Measurements from ENCODE around the gene ZNF497. TPM values are rescaled to one million over a fixed set of nuclear protein-coding genes. Genes with fewer than 3 reads are reported as not detected.

ZNF497 gene
- total RNA-seq, 1 donor from 2014 or later = 1.4 TPM

DNA sequence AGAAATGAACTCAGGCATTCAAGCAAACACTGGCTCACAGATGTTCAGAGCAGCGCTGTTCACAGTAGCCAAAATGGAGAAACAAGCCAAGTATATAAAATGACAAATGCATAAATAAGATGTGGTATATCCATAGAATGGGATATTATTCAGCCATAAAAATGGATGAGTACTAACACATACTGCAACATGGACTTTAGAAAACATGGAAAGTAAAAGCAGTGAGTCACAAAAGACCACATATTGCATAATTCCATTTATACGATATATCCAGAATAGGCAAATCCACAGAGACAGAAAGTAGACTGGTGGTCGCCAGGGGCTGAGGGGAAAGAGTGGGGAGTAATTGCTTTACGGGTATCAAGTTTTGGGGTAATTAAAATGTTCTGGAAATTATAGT, 11.6 kb upstream of the ZNF497 start:
- Histone ChIP-seq H3K9me3 (no peaks in the 10 kb centered on the region), H3K27me3 (no peaks in the 10 kb centered on the region), H3K27ac (no peak overlapping the region), H3K36me3 (no peaks in the 10 kb centered on the region), H3K4me1 (no peaks in the 10 kb centered on the region), H3K4me3 (no peak overlapping the region)
- TF ChIP-seq, protein P1, sequence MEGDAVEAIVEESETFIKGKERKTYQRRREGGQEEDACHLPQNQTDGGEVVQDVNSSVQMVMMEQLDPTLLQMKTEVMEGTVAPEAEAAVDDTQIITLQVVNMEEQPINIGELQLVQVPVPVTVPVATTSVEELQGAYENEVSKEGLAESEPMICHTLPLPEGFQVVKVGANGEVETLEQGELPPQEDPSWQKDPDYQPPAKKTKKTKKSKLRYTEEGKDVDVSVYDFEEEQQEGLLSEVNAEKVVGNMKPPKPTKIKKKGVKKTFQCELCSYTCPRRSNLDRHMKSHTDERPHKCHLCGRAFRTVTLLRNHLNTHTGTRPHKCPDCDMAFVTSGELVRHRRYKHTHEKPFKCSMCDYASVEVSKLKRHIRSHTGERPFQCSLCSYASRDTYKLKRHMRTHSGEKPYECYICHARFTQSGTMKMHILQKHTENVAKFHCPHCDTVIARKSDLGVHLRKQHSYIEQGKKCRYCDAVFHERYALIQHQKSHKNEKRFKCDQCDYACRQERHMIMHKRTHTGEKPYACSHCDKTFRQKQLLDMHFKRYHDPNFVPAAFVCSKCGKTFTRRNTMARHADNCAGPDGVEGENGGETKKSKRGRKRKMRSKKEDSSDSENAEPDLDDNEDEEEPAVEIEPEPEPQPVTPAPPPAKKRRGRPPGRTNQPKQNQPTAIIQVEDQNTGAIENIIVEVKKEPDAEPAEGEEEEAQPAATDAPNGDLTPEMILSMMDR (IDR thresholded peaks at IDR 0.05) = no peak
- ATAC-seq = no peak
- intact Hi-C loops (cut with DNase I) = no loop called here
- no peak for DNase-seq

DNA sequence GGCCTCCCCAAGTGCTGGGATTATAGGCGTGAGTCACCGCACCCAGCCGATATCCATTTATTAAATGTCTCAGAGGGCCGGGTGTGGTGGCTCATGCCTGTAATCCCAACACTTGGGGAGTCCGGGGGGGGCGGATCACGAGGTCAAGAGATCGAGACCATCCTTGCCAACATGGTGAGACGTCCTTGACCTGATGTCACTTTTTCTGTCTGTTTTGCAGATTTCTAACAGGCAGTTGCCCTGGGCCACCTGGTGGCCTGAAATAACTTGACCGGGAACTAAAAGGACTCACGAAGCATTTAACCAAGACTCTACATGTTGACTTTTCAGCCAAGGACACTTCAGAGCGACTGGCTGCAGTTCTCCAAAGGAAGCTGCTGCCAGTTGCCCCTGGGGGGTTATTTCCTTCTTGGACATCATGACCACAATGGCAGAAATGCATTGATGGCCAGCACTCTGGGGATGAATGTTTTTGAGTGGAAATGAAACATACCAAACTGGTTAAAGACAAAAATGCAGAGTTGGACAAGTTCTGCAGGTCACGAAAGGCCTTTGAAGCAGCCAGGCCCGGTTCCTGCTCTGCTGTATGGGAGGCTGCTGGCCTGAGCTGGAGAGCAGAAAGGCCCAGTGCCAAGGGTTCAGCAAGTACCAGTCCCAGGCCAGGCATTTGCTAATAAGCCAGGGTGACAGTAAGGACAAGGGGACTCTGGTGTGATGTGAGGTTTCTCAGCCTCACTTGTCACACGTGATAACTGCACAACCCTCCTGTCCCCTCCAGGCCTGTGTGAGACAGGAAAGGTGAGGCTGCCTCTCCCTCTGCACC, 10.0 kb upstream of the ZNF497 start:
- Histone ChIP-seq H3K9me3 (no peaks in the 10 kb centered on the region), H3K4me1 (no peaks in the 10 kb centered on the region), H3K27ac (peak overlapping the region; percentile 26), H3K4me3 (no peak overlapping the region), H3K36me3 (no peaks in the 10 kb centered on the region), H3K27me3 (no peaks in the 10 kb centered on the region)
- ATAC-seq = peak; percentile 80
- no peak for DNase-seq
- TF ChIP-seq, protein P1 (IDR thresholded peaks at IDR 0.05) = peak; percentile 18
- intact Hi-C loops (cut with DNase I) = no loop called here

DNA sequence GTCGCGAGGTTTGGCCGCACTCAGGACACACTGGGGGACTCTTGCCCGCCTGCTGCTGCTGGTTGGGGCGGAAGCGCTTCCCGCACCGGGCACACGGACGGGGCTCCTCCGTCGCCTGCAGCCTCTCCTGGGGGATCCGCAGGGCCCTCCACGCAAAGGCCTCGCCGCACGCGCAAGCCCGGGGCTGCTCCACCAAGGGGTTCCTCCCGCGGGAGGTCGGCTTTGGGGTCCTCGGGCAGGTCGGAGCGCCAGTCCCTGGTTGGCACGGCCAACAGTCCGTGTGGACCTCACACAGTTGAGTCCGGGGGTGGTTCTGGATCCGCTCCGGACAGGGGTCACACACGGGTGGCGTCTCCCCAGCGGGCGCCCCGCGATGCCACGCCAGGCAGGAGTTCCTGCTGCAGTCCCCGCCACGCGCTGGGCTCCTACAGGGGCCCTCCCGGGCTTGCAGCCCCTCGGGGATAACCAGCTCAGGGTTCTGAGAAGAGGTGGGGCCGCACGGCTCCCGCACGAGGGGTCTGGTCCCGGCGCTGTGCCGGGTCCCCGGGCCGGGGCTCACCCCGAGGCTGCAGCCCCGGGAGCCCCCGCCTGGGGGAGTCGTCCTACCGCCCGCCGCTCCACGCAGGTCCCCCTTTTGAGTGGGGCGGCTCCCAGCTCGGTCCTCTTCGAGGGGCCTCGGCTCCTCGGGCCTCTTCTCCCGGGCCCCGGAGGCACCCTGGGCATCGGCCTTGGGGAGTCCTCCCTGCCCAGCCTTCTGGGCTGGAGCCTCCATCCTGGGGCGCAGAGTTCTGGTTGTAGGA, 6.2 kb upstream of the ZNF497 start:
- TF ChIP-seq, protein P1 (IDR thresholded peaks at IDR 0.05) = no peak
- no peak for ATAC-seq
- no peak for DNase-seq
- H3K4me3 ChIP-seq = no peak overlapping the region
- no peaks in the 10 kb centered on the region for H3K36me3 ChIP-seq
- intact Hi-C loops (cut with DNase I) = no loop called here
- H3K9me3 ChIP-seq = no peaks in the 10 kb centered on the region
- H3K27ac ChIP-seq = no peak overlapping the region
- no peaks in the 10 kb centered on the region for H3K4me1 ChIP-seq
- no peaks in the 10 kb centered on the region for H3K27me3 ChIP-seq

DNA sequence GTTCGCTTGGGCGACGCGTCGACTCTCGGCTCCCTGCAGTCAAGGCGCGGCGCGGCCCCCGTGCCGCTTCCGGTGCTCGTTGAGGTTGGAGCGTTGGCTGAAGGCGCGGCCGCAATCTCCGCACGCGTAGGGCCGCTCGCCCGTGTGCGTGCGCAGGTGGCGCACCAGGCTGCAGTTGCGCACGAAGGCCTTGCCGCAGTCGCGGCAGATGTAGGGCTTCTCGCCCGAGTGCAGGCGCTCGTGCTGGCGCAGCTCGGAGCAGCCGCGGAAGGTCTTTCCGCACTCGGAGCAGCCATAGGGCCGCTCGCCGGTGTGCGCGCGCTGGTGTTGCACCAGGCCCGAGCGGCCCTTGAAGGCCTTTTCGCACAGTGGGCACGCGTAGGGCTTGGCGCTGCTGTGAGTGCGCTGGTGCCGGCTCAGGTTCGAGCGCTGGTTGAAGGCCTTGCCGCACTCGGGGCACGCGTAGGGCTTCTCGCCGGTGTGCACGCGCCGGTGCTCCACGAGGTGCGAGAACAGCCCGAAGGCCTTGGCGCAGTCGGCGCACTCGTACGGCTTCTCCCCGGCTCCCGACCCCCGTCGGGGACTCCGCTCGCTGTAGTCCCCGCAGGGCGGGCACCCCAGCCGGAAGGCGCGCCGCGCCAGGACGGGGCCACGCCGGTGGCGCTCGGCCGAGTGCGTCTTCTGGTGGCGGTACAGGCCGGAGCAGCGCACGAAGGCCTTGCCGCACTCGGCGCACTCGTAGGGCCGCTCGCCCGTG, 5.3 kb upstream of the ZNF497 start:
- Histone ChIP-seq H3K36me3 (no peaks in the 10 kb centered on the region), H3K27me3 (no peaks in the 10 kb centered on the region), H3K4me1 (no peaks in the 10 kb centered on the region), H3K9me3 (no peaks in the 10 kb centered on the region), H3K4me3 (no peak overlapping the region), H3K27ac (no peak overlapping the region)
- DNase-seq (no peak), ATAC-seq (no peak)
- TF ChIP-seq, protein P1 (IDR thresholded peaks at IDR 0.05) = no peak
- intact Hi-C loops (cut with DNase I) = no loop called here

DNA sequence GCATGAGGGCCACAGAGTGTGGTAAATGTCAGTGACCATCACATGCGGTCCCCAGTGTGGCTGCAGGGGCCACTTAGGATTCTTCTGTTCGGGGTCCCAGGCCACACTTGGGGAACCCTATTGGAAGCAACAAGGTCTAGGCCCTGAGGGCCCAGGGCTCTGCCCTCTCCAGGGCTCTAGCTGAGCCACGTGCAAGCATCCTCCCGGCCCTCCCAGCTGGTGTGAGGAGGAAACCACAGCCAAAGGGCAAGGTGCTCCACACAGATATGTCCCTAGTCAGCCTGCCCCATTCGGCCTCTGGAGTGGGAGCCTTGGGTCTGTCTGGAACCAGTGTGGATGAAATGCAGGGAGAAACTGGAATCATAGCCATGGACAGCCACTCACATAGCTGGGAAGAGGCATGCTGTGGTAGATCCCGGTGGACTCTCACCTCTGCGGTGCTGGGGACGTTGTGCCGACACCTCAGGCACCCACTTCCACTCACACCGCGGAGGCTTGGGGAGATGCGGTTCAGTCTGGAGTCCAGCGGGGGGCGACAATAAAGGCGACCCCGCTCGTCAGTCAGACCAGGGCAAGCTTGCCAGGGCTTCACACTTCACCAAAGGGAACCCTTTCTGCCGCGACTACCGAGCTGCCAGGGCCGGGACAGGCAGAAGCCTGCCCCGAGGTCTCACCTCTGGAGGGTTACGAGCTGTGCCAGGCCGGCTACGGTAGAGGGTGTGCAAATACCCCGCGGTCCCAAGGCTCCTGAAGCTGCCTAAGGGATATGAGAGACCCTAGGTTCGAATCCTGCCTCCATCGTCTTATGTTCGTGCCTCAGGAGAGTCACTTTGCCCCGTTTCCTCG, 4.3 kb upstream of the ZNF497 start:
- Histone ChIP-seq H3K36me3 (no peaks in the 10 kb centered on the region), H3K4me3 (no peak overlapping the region), H3K9me3 (no peaks in the 10 kb centered on the region), H3K4me1 (peaks cover under 1% of the 10 kb centered on the region), H3K27me3 (no peaks in the 10 kb centered on the region), H3K27ac (no peak overlapping the region)
- TF ChIP-seq, protein P1 (IDR thresholded peaks at IDR 0.05) = no peak
- DNase-seq = no peak
- intact Hi-C loops (cut with DNase I) = no loop called here
- no peak for ATAC-seq

Measured in upper lobe of right lung (tissue), 1 donor.